RWPE1 (cell line): Measurements from ENCODE around the gene AKR1C3.

Experiments
- CTCF ChIA-PET: fragments of 350-600 bp; sonication (Branson Sonifier 250); formaldehyde crosslinking; extraction: SDS; loops from one replicate; lab custom pipeline; 2021; lab: Yijun Ruan, JAX
- POLR2A ChIA-PET: fragments of 400-600 bp; formaldehyde crosslinking; extraction: SDS; loops from one replicate; lab custom pipeline; 2020; ENCODE audit warnings: antibody characterized with exemption; ENCODE audit not compliant: low non-redundant PET; lab: Yijun Ruan, JAX
- DNase-seq: peaks from one replicate; pipeline ENCODE4 v3.0.0; 2012; ENCODE audit warnings: low spot score
- H3K27ac ChIP-seq: fragments of 450-650 bp; 2 replicates; pipeline ENCODE4 v1.5.1; 2017
- TF ChIP-seq, protein P1 (sequence below): fragments of 450-650 bp; conservative IDR thresholded peaks from 2 replicates; pipeline ENCODE4 v1.5.1; 2017; ENCODE audit warnings: low read depth, mild to moderate bottlenecking

AKR1C3 gene

DNA sequence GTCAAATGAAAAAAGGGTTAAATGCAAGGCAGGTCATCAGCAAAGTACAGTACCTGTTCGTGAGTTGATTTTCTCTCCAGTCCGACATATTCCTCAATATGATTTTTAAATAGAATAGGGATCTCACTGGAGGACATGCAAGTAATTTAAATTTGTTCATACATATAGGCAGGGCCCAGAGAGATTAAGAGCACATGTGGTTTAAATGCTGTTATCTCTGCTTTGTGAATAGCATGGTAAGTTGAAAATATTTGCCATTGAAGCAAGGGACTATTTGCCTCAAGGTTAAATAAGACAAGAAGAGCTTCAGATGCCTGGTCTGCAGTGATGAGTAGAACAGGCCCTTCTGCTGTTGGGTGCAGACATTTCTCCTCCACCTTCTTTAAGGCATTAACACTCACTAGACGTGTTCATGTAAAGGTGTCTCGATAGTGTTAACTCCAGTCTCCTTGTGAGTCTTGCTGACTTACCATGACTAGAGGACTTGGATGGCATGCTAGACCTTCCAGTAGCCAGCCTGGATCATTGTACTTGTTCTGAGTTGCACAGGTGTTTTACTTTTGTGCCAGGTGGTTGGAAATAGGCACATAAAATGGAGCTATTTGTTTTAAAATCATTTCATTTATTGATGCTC lies 15.6 kb upstream of the AKR1C3 start:
- H3K27ac ChIP-seq, result no peak overlapping the region
- POLR2A ChIA-PET, result no interaction called here
- peak; percentile 22 for DNase-seq
- CTCF ChIA-PET, result interaction anchor here (1.3 kb wide), 1 partner anchor 16 kb away, joined by 3 read pairs; the partner anchor contains the start of gene AKR1C3
- TF ChIP-seq, protein P1, sequence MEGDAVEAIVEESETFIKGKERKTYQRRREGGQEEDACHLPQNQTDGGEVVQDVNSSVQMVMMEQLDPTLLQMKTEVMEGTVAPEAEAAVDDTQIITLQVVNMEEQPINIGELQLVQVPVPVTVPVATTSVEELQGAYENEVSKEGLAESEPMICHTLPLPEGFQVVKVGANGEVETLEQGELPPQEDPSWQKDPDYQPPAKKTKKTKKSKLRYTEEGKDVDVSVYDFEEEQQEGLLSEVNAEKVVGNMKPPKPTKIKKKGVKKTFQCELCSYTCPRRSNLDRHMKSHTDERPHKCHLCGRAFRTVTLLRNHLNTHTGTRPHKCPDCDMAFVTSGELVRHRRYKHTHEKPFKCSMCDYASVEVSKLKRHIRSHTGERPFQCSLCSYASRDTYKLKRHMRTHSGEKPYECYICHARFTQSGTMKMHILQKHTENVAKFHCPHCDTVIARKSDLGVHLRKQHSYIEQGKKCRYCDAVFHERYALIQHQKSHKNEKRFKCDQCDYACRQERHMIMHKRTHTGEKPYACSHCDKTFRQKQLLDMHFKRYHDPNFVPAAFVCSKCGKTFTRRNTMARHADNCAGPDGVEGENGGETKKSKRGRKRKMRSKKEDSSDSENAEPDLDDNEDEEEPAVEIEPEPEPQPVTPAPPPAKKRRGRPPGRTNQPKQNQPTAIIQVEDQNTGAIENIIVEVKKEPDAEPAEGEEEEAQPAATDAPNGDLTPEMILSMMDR, result no peak

DNA sequence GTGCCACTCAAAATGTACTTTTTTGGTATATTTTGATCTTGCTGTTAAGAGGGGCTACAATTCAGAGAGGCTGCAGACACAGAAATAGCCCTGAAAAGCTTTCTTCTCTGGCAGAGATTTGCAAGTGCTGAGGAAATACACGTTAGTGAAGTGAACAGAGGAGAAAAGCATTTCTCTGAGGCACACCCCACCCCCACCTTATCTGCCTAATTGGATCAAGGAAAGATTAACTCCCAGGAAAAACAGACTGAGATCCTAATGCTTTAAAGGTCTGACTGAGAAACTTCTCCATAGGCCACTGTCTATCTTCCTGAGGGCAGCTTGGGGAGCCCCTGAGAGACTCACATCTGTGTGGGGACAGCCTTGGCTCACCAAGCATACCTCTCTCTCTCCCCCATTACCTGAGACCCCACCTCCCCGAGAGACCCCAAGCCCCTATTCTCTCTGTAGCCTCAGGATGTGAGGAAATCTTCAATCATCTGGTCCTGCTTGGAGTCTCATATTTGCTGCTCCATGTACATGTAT lies 14.8 kb upstream of the AKR1C3 start:
- ChIA-PET POLR2A (interaction anchor here (0.5 kb wide), 1 partner anchor 13 kb away, joined by 4 read pairs; no protein-coding TSS in a partner anchor), CTCF (interaction anchor here (1.3 kb wide), 1 partner anchor 15 kb away, joined by 3 read pairs; the partner anchor contains the start of gene AKR1C3)
- no peak for DNase-seq
- TF ChIP-seq, protein P1, result no peak
- H3K27ac ChIP-seq, result no peak overlapping the region

DNA sequence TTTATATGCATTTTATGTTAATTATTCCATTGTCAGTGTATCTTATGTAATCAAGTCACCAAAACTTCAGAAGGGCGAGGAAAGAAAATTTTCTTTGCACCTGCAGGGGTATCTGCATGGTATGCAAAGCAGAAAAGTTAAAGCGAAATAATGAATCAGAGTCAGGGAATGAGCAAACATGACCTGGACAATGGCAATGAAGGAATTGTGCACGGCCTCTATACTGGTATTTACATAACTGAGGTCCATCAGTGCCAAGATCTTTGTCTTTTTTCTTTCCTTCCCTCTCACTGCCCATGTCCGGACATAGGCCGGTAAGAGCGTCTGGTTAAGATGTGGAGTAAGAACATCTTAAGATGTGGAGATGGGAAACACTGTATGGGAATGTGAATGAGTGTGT lies 14.4 kb upstream of the AKR1C3 start:
- H3K27ac ChIP-seq, result no peak overlapping the region
- DNase-seq, result no peak
- ChIA-PET CTCF (no interaction called here), POLR2A (interaction anchor here (0.5 kb wide), 1 partner anchor 12 kb away, joined by 4 read pairs; no protein-coding TSS in a partner anchor)
- TF ChIP-seq, protein P1, result no peak

DNA sequence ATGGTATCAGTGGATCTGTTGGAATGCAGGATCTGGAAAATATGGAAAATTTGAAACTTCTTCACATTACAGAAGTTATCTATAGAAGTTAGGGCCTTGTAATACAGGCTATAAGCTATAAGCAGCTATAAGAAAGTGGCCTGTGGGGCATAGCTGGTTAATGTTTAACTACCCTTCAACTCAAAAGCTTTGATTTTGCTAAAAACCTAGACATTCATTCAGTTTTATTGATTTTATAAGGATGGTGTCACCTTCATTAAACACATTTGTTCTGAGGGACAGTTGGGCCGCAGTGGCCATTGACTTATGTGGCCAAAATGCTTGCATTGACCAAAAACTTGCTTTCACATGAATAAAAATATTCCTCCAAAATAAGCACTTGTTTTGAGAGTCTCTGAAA lies 13.1 kb upstream of the AKR1C3 start:
- ChIA-PET CTCF (no interaction called here), POLR2A (no interaction called here)
- TF ChIP-seq, protein P1, result no peak
- no peak for DNase-seq
- H3K27ac ChIP-seq, result no peak overlapping the region

DNA sequence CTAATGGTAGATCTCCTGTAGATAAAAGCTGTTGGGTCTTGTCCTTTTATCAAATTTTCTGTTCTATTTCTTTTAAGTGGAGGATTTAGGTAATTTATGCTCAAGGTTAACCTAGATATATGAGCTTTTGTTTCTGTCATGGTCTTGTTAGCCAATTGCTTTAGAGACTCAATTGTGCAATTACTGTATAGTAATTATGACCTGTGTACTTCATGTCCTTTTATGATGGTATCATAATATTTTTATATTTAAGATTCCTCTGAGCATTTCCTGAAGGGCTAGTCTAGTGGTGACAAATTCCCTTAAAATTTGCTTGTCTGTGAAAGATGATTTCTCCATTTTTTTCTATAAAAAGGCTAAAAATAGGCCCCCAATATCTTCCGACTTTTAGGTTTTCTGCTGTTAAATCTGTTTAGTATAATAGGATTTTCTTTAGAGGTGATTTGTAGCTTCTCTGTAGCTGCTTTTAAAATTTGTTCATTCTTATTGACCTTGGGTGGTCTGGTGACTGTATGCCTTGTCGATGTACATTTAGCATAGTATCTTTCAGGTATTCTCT lies 5.4 kb upstream of the AKR1C3 start:
- DNase-seq, result no peak
- H3K27ac ChIP-seq, result no peak overlapping the region
- TF ChIP-seq, protein P1, result no peak
- ChIA-PET POLR2A (no interaction called here), CTCF (interaction anchor here (0.5 kb wide), 2 partner anchors 26 to 144 kb away, joined by 3 read pairs; no protein-coding TSS in a partner anchor)

DNA sequence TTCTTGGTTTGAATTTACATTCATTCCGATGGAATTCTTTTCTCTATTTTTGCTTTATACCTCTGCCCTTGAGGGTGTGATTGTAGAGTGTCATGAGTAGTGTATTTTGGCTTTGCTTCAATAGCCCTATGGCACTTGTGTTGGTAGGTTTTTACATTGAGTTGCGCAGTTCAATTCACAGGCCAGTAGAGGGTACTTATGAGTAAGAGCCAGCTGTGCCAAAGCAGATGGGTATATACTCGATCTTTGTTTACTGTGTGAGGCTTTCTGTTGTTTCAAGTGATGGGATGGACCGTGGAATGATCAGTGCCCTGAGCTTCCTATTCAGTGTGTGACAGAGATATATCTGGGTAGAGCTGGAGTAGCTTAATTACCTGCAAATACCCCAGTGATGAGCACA lies 4.3 kb upstream of the AKR1C3 start:
- no peak overlapping the region for H3K27ac ChIP-seq
- TF ChIP-seq, protein P1, result no peak
- DNase-seq, result no peak
- CTCF ChIA-PET, result no interaction called here
- POLR2A ChIA-PET, result no interaction called here
